GM19324 (cell line): ENCODE data around the gene AGMAT.

Experiments used
- ATAC-seq: cut with Tn5 transposase; IDR thresholded peaks from one replicate; pipeline ENCODE4 v1.9.1; 2021; ENCODE audit warnings: mild to moderate bottlenecking, moderate library complexity; ENCODE audit not compliant: unreplicated experiment, low FRiP score

The AGMAT gene

GRCh38 chr1:15525050-15526020, 59.5 kb downstream of the AGMAT start:
- ATAC-seq, result peak; percentile 43

GRCh38 chr1:15524283-15525049, 60.4 kb downstream of the AGMAT start:
- ATAC-seq, result peak; percentile 50

- ATAC-seq, result peak; percentile 1
Measured at GRCh38 chr1:15524021-15524282, 60.9 kb downstream of the AGMAT start, which contains the start of gene CASP9. CASP9 (minus strand) TSS chr1:15524215; CDS start chr1:15524200, 15 bp downstream.

DNA sequence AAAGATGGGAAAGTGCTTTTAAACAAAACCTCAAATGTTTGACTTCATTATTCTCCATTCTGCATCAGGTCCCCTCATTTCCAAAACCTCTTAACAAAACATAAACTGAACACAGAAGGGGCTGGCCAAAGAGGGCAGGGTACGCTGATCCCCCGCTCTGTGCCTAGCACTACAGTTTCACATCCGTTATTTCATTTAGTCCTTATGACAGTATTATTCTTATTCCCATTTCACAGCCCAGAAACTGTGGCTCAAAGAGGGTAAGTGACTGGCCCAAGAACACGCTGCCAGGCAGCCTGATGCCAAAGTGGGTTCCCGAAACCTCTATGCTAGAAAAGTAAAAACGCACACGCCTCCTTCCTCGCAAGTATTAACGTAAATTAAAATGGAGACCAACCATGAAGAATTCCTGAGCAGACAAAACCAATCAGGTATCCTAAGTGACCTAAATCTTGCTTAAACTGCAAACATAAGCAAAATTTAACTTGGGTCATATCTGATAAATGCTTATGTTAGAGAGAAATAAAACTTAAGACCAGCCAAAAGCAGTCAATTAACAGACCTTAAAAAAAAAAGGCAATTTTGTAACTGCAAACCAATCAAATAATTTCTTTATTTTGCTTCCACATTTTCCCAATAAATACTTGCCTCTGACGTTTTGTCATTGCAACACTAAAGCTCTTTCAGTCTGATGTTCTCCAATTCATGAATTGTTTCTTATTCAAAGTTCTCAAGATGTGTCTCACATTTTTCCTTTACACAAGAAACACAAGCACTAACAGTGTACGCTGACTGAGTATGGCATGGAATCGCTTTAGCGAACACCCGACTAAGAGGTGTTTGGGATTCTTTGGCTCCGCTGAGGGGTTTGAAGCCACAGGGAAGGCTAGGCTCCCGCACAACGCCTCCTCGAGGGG, 61.5 kb downstream of the AGMAT start:
- ATAC-seq, result no peak

- ATAC-seq, result no peak
Measured at GRCh38 chr1:15522551-15522950, 62.3 kb downstream of the AGMAT start.
